ENCODE data around the gene ARHGAP24.
"Not testable (repeated sequence)": the region's sequence is repeated elsewhere in the genome, so short reads cannot be mapped to it uniquely, and the experiment has no call there.

Gene ARHGAP24

GRCh38 chr4:85518526-85518925, 43.6 kb downstream of the ARHGAP24 start:
- DNase-seq (ENCODE audit: low spot score), result not testable (repeated sequence)

GRCh38 chr4:85520765-85521749, 46.1 kb downstream of the ARHGAP24 start:
- DNase-seq (ENCODE audit: low spot score), result no peak

- DNase-seq (ENCODE audit: low spot score), result no peak
Observed at GRCh38 chr4:85522277-85522676, 47.3 kb downstream of the ARHGAP24 start.

DNA sequence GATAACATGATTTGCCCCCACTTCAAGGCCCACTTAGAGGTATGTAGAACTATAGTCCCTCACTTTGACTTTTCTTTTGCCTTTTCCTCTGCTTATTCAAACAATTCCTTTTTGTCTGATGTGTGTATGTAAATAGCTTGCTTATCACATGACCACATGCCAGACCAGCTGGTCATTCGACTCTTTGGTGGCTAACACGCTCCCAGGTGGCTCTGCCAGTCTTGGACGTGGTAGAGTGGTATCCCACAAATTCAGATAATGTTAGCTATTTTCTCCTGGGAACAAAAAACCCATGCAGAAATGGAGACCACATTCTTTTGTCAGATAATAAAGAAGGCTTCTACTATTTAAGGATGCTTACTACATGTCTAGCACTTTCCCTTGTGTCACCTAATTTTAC, 47.9 kb downstream of the ARHGAP24 start:
- no peak for DNase-seq (ENCODE audit: low spot score)

- no peak for DNase-seq (ENCODE audit: low spot score)
Observed at GRCh38 chr4:85527815-85528214, 52.9 kb downstream of the ARHGAP24 start.

DNA sequence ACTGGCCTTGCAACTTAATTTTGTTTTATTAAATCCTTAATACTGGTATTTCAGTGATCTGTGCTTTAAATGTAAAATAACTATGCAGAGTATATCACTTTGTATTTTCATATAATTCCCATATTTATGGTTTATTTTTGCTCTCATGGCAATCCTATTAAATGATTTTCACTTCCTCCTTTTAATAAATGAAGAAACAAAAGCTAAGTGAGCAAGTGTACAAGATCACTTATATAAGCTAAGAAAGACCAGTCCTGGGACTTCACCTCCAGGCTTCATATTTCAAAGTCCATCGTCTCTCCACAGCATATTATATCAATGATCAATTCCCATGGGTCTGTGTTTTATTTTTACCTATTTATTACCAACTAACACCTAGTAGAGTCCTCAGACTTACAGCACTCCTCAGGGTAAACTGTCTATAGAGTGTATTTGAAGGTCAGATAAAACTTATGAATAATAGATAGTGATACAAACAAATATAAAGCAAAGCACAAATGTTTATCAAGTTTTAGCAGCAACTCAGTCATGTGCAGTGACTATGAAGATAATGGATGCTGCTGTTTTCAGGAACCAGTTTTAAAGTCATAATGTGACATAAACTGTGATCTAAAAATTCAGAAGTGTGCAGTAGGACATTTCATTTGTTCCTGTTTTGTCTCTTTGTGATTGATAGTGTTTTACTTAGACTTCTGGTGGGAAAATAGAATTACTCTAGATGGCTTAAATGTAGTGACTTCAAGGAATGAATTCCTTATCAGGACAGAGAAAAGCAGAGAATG, 56.8 kb downstream of the ARHGAP24 start:
- DNase-seq (ENCODE audit: low spot score), result no peak

GRCh38 chr4:85534120-85534519, 59.2 kb downstream of the ARHGAP24 start:
- DNase-seq (ENCODE audit: low spot score), result no peak

DNA sequence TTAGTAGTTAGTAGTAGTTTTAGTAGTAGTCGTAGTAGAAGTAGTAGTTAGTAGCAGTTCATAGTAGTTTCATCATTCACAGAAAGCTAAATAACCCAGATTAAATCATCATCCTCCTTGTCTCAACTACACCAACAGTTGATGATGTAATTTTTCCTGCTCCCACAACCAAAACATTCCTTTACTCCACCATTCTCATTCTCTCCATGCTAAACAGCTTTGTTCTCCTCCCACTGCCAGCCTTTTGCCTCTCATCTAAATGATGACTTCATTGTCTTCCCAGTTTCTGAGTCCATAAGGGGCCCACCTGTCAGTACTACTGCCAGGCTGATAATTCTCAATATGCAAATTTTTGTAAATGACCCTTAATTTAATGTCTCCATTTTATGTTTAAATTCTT, 68.9 kb downstream of the ARHGAP24 start:
- no peak for DNase-seq (ENCODE audit: low spot score)

DNA sequence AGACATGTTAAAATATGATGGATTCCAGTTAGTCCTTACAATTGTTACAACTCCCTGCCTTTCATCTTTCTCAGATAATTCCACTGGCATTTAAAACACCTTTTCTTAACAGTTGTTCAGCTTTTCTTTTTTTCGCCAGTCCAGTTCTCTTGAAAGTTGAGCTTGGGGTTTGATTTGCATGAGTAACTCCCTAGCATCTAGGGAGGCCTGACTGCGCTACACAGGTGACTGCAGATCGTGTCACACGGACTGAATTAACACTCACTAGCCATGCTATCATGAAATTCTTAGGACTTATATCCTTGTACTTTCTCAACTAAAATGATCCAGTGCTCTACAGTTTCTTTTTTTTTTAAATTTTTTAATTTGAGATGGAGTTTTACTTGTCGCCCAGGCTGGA, 69.8 kb downstream of the ARHGAP24 start:
- DNase-seq (ENCODE audit: low spot score), result no peak

GRCh38 chr4:85548116-85548515, 73.2 kb downstream of the ARHGAP24 start:
- no peak for DNase-seq (ENCODE audit: low spot score)

DNA sequence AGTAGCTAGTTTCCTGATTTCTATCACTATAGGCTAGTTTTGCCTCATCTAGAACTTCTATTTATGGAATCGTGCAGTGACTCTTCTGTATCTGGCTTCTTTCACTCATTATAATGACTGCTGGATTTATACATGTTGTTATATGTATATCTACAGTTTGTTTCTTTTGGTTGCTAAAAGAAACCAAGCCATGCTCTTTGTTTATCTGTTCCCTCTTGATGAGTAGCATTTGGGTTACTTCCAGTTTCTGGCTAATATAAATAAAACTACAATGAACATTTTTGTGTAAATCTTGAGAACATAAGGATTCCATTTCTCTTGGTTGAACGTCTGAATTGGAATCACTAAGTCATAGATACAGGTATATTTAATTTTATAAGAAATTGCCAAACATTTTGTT, 73.9 kb downstream of the ARHGAP24 start:
- no peak for DNase-seq (ENCODE audit: low spot score)

DNA sequence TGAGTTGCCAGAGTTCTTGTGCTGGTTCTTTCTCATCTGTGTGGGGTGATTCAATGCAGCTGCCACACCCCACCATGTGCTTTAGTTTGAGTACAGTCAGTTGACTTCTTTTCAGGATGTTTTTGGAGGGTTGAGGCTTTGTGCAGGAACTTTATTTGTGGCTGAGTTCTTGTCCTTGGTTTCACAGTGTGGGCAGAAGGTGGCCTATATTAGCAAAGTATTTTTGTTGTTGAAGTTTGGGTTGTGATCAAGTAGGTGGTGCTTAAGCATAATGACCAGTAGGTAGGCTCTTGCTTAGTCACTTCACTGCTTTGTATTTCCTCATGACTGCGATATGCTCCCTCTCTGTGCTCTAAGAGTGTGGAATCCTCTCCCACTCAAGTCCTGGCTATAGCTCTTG, 80.3 kb downstream of the ARHGAP24 start:
- no peak for DNase-seq (ENCODE audit: low spot score)

DNA sequence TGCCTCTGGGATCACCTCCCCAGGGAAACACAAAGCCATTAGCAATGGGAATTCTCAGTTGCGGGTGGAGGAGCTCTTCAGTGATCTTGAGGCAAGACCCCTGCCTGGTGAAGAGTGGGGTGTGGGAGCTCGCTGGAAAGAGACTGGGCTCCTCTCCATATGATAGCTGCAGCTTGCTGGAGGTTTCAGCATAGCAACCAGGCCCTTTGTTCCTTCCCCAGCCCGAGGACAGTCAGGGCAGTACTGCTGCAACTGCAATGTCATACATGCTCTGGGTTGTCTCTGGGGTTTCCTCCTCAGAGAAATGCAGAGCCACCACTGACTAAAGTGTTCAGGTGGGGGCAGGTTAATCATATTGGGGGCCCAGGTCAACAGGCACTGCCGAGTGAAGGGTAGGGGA, 81.3 kb downstream of the ARHGAP24 start:
- no peak for DNase-seq (ENCODE audit: low spot score)

GRCh38 chr4:85557016-85557901, 82.3 kb downstream of the ARHGAP24 start:
- no peak for DNase-seq (ENCODE audit: low spot score)

GRCh38 chr4:85565761-85566480, 91.0 kb downstream of the ARHGAP24 start:
- no peak for DNase-seq (ENCODE audit: low spot score)

- no peak for DNase-seq (ENCODE audit: low spot score)
Observed at GRCh38 chr4:85569730-85570299, 94.9 kb downstream of the ARHGAP24 start.

- no peak for DNase-seq (ENCODE audit: low spot score)
Observed at GRCh38 chr4:85570388-85570787, 95.4 kb downstream of the ARHGAP24 start.

DNA sequence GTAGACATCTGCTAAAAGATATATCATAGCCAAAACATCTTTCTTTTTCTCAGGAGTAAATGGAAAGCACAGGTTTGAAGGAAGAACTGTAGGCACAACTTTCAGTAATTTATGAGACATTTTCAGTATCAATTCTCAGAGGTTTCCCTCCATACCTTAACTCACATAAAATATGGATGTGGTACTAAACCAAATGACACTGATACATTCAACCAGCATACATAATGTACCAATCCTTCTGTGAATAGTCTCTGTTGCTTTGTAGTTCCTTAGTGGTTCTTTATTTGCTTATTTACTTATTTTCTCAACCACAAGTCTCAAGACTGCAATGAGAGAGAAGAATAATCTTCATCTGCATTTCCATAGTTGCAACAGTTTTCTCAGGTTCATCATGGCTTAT, 96.1 kb downstream of the ARHGAP24 start:
- DNase-seq (ENCODE audit: low spot score), result no peak

GRCh38 chr4:85573270-85573669, 98.3 kb downstream of the ARHGAP24 start:
- DNase-seq (ENCODE audit: low spot score), result no peak

GRCh38 chr4:85577307-85577706, 102.4 kb downstream of the ARHGAP24 start:
- no peak for DNase-seq (ENCODE audit: low spot score)

DNA sequence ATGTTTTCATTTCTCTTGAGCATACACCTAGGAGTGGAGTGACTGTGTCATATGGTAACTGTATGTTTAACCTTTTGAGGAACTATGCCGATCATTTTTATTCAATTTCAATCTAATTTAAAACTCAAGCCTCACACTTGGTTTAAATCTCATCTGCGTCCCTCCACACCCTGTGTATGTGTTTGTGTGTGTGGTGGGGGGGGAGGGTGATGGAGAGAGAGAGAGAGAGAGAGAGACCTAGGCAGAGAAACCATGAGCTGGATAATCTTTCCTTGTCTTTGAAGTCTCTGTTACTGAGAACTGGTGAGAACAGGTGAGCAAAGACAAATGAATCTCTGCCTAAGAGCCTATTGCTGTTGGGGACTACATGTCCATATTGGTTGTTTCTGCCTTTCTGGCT, 105.0 kb downstream of the ARHGAP24 start:
- DNase-seq (ENCODE audit: low spot score), result no peak

Data from pons (tissue), 1 donor.